Stomach (tissue), 9 donors: ENCODE measurements around the gene DOC2A. TPM values are rescaled to one million over a fixed set of nuclear protein-coding genes. Genes with fewer than 3 reads are reported as not detected.

Experiments used
- DNase-seq, 2 donors: peaks; one replicate each; pipeline versions ENCODE4 v3.0.0 to v3.0.0-alpha.2; 2013 to 2019
- H3K27ac ChIP-seq, 5 donors: fragments of 200-600 bp in 4 of 5; sonication (generic) in 4 of 5; one replicate each; pipeline ENCODE4 v1.5.1; 2013 to 2019; ENCODE audit warnings: mild to moderate bottlenecking in 1 of 5, moderate library complexity in 1 of 5
- H3K27me3 ChIP-seq, 3 donors: fragments of 200-600 bp; sonication (generic); one replicate each; pipeline ENCODE4 v1.5.1; 2017 to 2019; ENCODE audit warnings: mixed run types in 1 of 3
- H3K36me3 ChIP-seq, 4 donors: fragments of 200-600 bp; sonication (generic); 1 replicate in 3 of 4; 2 replicates in 1 of 4; pipeline ENCODE4 v1.5.1; 2016 to 2019
- H3K4me1 ChIP-seq, 4 donors: fragments of 200-600 bp; sonication (generic); one replicate each; pipeline ENCODE4 v1.5.1; 2016 to 2019
- H3K4me3 ChIP-seq, 4 donors: fragments of 200-600 bp; sonication (generic) in 3 of 4; one replicate each; pipeline ENCODE4 v1.5.1; 2016 to 2019; ENCODE audit warnings: mild to moderate bottlenecking in 1 of 4
- H3K9me3 ChIP-seq, 4 donors: fragments of 200-600 bp; sonication (generic); one replicate each; pipeline ENCODE4 v1.5.1; 2016 to 2019
- EP300 ChIP-seq: sonication (generic); formaldehyde crosslinking; IDR thresholded peaks from one replicate; pipeline ENCODE4 v1.6.1; 2017; ENCODE audit warnings: antibody characterized with exemption
- POLR2A ChIP-seq, 4 donors: fragments of 450-650 bp; IDR thresholded peaks; one replicate each; pipeline ENCODE4 v1.6.1; 2016; ENCODE audit warnings: antibody characterized with exemption in 4 of 4, control low read depth in 2 of 4, mild to moderate bottlenecking in 1 of 4, moderate library complexity in 1 of 4
- POLR2AphosphoS5 ChIP-seq, 3 donors: sonication (generic); formaldehyde crosslinking; IDR thresholded peaks; one replicate each; pipeline ENCODE4 v1.6.1; 2016; ENCODE audit warnings: antibody characterized with exemption in 3 of 3
- WGBS, 5 donors: extraction: QIAGEN DNeasy Blood & Tissue Kit in 3 of 5; methylation state at CpG; one replicate each; pipeline versions ENCODE4 v1.1.5 to v1.1.7; 2013 to 2018; 5-methylcytosine and 5-hydroxymethylcytosine counted together
- intact Hi-C: fragments of 100-400 bp; cut with DNase I; formaldehyde crosslinking; loops from one replicate; pipeline ENCODE4 v1.15.1; 2023; ENCODE audit warnings: low total_unique reads
- polyA plus RNA-seq, 3 donors: library from polyadenylated mRNA; stranded (reverse); fragments of 200-250 nt; gene quantifications; one replicate each; pipeline ENCODE4 v1.2.3, GENCODE V29; 2013
- total RNA-seq, 5 donors: library from RNA; depleted of rRNA; stranded (reverse); fragments of >200 nt; gene quantifications; one replicate each; pipeline versions ENCODE4 v1.1.0 to v1.2.3, GENCODE V29; 2014 to 2016
- TF ChIP-seq, protein P1 (sequence below), 7 experiments: fragments of 450-650 bp in 4 of 7; fragments of 200-600 bp in 3 of 7; sonication (generic) in 3 of 7; IDR thresholded peaks; one replicate each; pipeline ENCODE4 v1.5.1; 2016 to 2019; ENCODE audit warnings: antibody characterized with exemption in 7 of 7, control low read depth in 2 of 7, mild to moderate bottlenecking in 1 of 7
- donor health status: healthy with polysubstance abuse.
- donor health status: Bipolar disorder and iron deficiency.
- donor health status: healthy.

DOC2A gene
- total and polyA plus RNA-seq, 8 donors = 0.72 to 20.9 (median 1.8) TPM; not detected in 4

DNA sequence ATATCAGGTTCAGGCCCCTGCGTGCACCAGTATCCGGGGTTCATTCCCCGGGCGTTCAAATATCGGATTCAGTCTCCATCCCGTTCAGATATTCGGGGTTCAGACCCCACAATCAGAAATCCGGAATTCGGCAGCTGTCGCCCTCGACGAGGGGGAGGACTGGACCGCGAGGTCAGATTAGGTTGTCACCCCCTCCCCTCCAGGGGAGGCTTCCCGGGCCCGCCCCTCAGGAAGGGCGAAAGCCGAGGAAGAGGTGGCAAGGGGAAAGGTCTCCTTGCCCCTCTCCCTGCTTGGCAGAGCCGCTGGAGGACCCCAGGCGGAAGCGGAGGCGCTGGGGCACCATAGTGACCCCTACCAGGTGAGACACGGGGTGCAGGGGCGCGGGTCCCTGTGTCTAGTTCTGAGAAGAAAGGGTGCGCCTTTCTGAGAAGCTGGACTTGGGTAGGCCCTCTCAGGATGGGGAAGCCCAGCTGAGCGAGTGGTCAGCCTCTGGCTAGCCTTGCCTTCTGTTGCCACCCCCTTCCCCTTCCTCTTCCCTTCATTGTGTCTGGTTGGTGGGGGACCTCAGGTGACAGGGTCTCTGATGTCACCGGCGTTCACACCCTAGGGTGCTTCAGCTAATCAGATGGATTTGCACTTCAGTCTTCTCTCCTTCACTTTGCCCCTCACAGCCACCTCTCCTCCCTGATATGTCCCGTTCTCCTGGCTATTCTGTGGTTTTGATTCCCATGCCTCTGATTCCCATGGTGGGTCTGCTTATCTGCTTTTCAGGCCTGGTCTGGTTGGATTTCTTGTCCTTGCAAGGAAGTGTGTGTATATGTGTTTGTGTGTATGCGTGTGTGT lies 36.3 kb downstream of the DOC2A start:
- WGBS, 5 donors = 1 to 3% (median 1%) methylated on average over 17 to 31 of the region's 31 CpGs
- peak in 1 of 2 donors; percentile 72 for DNase-seq
- Histone ChIP-seq H3K36me3 (peaks cover 26 to 51% (median 50%) of the 10 kb centered on the region in 4 donors), H3K4me1 (peaks cover 25 to 45% (median 38%) of the 10 kb centered on the region in 4 donors), H3K27me3 (no peaks in the 10 kb centered on the region), H3K27ac (peak overlapping the region; percentile 90 to 94 (median 93)), H3K9me3 (no peaks in the 10 kb centered on the region), H3K4me3 (peak overlapping the region; percentile 82 to 98 (median 83))
- no peak for TF ChIP-seq EP300
- TF ChIP-seq POLR2AphosphoS5 (IDR thresholded peaks at IDR 0.05) = peak in 1 of 3 donors; percentile 55
- intact Hi-C loops = no loop called here

DNA sequence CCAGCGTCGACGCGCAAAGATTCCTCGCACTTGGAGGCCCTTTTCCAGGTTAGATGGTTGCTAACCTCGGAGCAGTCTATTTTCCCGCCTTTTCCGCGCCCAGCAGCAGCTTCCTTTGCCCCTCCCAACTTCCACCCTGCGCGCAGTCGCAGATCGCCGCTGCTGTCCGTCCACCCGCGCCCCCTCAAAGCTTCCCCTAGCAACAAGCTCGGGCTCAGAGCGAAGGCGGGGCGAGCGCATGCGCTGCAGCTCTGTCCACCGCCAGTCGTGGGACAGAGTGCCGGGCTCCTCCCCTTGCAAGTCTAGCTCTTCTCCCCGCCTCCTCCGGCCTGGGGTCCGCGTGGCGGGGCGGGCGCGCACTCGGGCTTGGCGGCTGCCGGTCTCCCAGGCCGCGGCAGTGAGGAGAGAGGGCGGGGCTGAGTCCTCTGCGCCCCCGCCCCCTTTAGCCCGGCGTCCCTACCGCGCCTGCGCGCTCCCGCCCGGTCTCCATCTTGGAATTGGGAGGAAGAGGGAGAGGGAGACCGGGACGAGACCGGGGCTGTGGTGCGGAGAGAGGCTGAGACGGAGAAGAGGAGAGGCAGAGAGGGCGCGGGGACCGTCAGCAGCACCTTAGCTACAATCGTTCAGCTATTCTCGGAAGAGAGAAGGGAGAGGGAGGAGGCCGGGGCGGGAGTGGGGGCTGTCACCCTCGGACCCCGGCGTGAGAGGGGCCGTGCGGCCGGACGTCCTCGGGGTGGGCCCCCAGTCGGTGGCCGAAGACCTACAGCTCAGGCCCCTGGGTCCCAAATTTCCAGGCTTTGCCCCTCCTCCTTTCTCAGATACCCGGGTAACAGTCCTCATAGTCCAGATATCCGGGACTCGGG lies 37.2 kb downstream of the DOC2A start, which contains the start of gene TAOK2:
Gene TAOK2, plus strand, starts transcription at position 485 of the 863 bp plus-strand sequence. CDS start 3,905 bp downstream, outside the sequence.
- peaks cover 25 to 45% (median 38%) of the 10 kb centered on the region in 4 donors for H3K4me1 ChIP-seq
- peak within 1 kb of the TSS; percentile 90 to 94 (median 93) for H3K27ac ChIP-seq
- no peaks in the 10 kb centered on the region for H3K27me3 ChIP-seq
- peak; percentile 99 to 100 for DNase-seq
- no peaks in the 10 kb centered on the region for H3K9me3 ChIP-seq
- WGBS, 5 donors = 2 to 6% (median 3%) methylated on average over 48 to 75 of the region's 75 CpGs
- H3K36me3 ChIP-seq = peaks cover 24 to 51% (median 50%) of the 10 kb centered on the region in 4 donors
- peak within 1 kb of the TSS; percentile 82 to 98 (median 83) for H3K4me3 ChIP-seq
- TF ChIP-seq, protein P1, sequence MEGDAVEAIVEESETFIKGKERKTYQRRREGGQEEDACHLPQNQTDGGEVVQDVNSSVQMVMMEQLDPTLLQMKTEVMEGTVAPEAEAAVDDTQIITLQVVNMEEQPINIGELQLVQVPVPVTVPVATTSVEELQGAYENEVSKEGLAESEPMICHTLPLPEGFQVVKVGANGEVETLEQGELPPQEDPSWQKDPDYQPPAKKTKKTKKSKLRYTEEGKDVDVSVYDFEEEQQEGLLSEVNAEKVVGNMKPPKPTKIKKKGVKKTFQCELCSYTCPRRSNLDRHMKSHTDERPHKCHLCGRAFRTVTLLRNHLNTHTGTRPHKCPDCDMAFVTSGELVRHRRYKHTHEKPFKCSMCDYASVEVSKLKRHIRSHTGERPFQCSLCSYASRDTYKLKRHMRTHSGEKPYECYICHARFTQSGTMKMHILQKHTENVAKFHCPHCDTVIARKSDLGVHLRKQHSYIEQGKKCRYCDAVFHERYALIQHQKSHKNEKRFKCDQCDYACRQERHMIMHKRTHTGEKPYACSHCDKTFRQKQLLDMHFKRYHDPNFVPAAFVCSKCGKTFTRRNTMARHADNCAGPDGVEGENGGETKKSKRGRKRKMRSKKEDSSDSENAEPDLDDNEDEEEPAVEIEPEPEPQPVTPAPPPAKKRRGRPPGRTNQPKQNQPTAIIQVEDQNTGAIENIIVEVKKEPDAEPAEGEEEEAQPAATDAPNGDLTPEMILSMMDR (IDR thresholded peaks at IDR 0.05) = no peak
- TF ChIP-seq POLR2A (IDR thresholded peaks at IDR 0.05) = peak in 1 of 4 donors; percentile 52
- no peak for TF ChIP-seq EP300
- peak; percentile 59 to 95 (median 82) for TF ChIP-seq POLR2AphosphoS5 (IDR thresholded peaks at IDR 0.05)
- intact Hi-C loops = no loop called here

DNA sequence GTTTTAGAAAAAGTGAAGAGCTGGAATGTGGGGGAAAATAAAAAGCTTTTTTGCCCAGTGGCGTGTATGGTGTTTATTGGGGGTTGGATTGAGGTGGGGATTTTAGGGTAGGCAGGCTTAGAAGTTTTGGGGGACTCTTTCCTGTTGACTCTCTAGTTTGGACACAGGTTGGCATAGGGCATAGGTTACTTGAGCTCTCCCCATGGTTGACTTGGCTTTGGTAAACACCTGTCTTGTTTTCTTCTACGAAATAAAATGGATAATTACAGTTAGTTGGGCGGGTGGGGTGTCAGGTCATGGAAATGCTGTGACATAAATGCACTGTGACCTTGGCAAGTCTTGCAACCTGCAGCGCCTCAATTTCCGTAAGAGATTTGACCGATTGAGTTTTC lies 37.8 kb downstream of the DOC2A start:
- peak overlapping the region; percentile 9 to 84 (median 82) for H3K4me3 ChIP-seq
- H3K9me3 ChIP-seq = no peaks in the 10 kb centered on the region
- H3K4me1 ChIP-seq = peaks cover 25 to 41% (median 38%) of the 10 kb centered on the region in 4 donors
- H3K36me3 ChIP-seq = peaks cover 20 to 51% (median 50%) of the 10 kb centered on the region in 4 donors
- H3K27me3 ChIP-seq = no peaks in the 10 kb centered on the region
- intact Hi-C loops = no loop called here
- 57 to 67% (median 66%) methylated on average over 6 of the region's 6 CpGs for WGBS, 5 donors
- TF ChIP-seq POLR2AphosphoS5 (IDR thresholded peaks at IDR 0.05) = no peak
- no peak for TF ChIP-seq EP300
- H3K27ac ChIP-seq = peak overlapping the region; percentile 90 to 94 (median 93)
- DNase-seq = no peak

DNA sequence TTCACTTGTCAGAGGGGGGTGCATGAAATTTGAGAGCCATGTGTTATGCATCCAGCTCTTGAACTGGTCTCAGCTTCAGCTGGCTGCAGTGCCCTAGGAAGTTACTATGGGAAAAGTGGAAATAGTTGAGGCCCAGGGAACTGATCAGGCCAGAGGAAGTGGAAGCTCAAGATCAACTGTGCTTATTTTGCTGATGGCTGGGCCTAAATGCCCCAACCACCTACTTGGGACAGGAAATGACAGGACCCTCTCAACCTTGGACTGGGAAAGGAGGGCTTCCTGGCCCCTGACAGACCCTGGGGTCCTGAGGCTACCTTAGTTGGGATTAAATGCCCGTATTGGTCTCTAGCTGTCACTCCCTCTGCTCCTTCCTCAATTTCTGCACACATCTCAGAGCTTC lies 38.3 kb downstream of the DOC2A start:
- Histone ChIP-seq H3K27ac (peak overlapping the region in 2 of 5 donors; percentile 94), H3K9me3 (no peaks in the 10 kb centered on the region), H3K36me3 (peaks cover 17 to 51% (median 50%) of the 10 kb centered on the region in 4 donors), H3K27me3 (no peaks in the 10 kb centered on the region), H3K4me3 (no peak overlapping the region), H3K4me1 (peaks cover 25 to 39% (median 36%) of the 10 kb centered on the region in 4 donors)
- WGBS, 5 donors = 95 to 100% (median 100%) methylated on average over 1 of the region's 1 CpG
- TF ChIP-seq, protein P1 (IDR thresholded peaks at IDR 0.05) = no peak
- TF ChIP-seq EP300 = no peak
- TF ChIP-seq POLR2AphosphoS5 (IDR thresholded peaks at IDR 0.05) = no peak
- no peak for TF ChIP-seq POLR2A (IDR thresholded peaks at IDR 0.05)
- intact Hi-C loops = no loop called here
- no peak for DNase-seq

DNA sequence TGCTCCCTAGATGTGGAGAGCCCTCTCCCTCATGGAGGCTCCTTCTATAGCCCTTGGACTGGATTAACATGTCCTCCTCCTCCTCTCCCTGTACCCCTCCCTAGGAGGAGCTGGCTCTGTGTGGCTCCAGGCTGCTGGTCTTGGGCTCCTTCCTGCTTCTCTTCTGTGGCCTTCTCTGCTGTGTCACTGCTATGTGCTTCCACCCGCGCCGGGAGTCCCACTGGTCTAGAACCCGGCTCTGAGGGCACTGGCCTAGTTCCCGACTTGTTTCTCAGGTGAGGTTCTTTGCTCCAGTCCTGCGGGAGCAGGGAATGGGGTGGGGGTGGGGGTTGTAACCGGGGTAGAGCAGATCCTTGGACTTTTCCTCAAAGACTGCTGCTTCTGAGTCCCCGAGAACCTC lies 39.5 kb downstream of the DOC2A start:
- DNase-seq = no peak
- H3K27me3 ChIP-seq = no peaks in the 10 kb centered on the region
- 80 to 98% (median 89%) methylated on average over 8 of the region's 8 CpGs for WGBS, 5 donors
- no peak for TF ChIP-seq POLR2A (IDR thresholded peaks at IDR 0.05)
- no peak for TF ChIP-seq EP300
- TF ChIP-seq, protein P1 (IDR thresholded peaks at IDR 0.05) = no peak
- no peak for TF ChIP-seq POLR2AphosphoS5 (IDR thresholded peaks at IDR 0.05)
- peaks cover 17 to 63% (median 55%) of the 10 kb centered on the region in 4 donors for H3K36me3 ChIP-seq
- no peaks in the 10 kb centered on the region for H3K9me3 ChIP-seq
- intact Hi-C loops = no loop called here
- peaks cover 17 to 28% (median 27%) of the 10 kb centered on the region in 4 donors for H3K4me1 ChIP-seq
- H3K27ac ChIP-seq = no peak overlapping the region
- no peak overlapping the region for H3K4me3 ChIP-seq
